Measurements from ENCODE around the gene LEFTY1. TPM values are rescaled to one million over a fixed set of nuclear protein-coding genes. Genes with fewer than 3 reads are reported as not detected.

LEFTY1 gene
- total RNA-seq, 1 donor from 2014 or later, result 0.28 TPM

GRCh38 chr1:225914947-225915346 is 26.0 kb upstream of the LEFTY1 start:
- H3K27ac Mint-ChIP-seq (ENCODE audit: unreplicated experiment), result peak overlapping the region; percentile 3
- H3K27me3 Mint-ChIP-seq (ENCODE audit: unreplicated experiment), result peaks cover 3% of the 10 kb centered on the region
- peaks cover 8% of the 10 kb centered on the region for H3K36me3 Mint-ChIP-seq (ENCODE audit: low read depth, unreplicated experiment)
- peak overlapping the region; percentile 13 for H3K4me3 Mint-ChIP-seq (ENCODE audit: unreplicated experiment)
- H3K4me1 Mint-ChIP-seq (ENCODE audit: unreplicated experiment), result peaks cover 6% of the 10 kb centered on the region
- no peak for DNase-seq (ENCODE audit: low spot score)
- TF ChIP-seq, protein P1, sequence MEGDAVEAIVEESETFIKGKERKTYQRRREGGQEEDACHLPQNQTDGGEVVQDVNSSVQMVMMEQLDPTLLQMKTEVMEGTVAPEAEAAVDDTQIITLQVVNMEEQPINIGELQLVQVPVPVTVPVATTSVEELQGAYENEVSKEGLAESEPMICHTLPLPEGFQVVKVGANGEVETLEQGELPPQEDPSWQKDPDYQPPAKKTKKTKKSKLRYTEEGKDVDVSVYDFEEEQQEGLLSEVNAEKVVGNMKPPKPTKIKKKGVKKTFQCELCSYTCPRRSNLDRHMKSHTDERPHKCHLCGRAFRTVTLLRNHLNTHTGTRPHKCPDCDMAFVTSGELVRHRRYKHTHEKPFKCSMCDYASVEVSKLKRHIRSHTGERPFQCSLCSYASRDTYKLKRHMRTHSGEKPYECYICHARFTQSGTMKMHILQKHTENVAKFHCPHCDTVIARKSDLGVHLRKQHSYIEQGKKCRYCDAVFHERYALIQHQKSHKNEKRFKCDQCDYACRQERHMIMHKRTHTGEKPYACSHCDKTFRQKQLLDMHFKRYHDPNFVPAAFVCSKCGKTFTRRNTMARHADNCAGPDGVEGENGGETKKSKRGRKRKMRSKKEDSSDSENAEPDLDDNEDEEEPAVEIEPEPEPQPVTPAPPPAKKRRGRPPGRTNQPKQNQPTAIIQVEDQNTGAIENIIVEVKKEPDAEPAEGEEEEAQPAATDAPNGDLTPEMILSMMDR (IDR thresholded peaks at IDR 0.05; ENCODE audit: unreplicated experiment), result no peak
- H3K9me3 Mint-ChIP-seq (ENCODE audit: unreplicated experiment), result no peaks in the 10 kb centered on the region

GRCh38 chr1:225914391-225914790 is 25.4 kb upstream of the LEFTY1 start:
- TF ChIP-seq, protein P1 (IDR thresholded peaks at IDR 0.05; ENCODE audit: unreplicated experiment), result no peak
- DNase-seq (ENCODE audit: low spot score), result no peak
- no peak overlapping the region for H3K4me3 Mint-ChIP-seq (ENCODE audit: unreplicated experiment)
- H3K27ac Mint-ChIP-seq (ENCODE audit: unreplicated experiment), result no peak overlapping the region
- peaks cover 11% of the 10 kb centered on the region for H3K4me1 Mint-ChIP-seq (ENCODE audit: unreplicated experiment)
- no peaks in the 10 kb centered on the region for H3K9me3 Mint-ChIP-seq (ENCODE audit: unreplicated experiment)
- H3K36me3 Mint-ChIP-seq (ENCODE audit: low read depth, unreplicated experiment), result peaks cover 8% of the 10 kb centered on the region
- peaks cover 4% of the 10 kb centered on the region for H3K27me3 Mint-ChIP-seq (ENCODE audit: unreplicated experiment)

DNA sequence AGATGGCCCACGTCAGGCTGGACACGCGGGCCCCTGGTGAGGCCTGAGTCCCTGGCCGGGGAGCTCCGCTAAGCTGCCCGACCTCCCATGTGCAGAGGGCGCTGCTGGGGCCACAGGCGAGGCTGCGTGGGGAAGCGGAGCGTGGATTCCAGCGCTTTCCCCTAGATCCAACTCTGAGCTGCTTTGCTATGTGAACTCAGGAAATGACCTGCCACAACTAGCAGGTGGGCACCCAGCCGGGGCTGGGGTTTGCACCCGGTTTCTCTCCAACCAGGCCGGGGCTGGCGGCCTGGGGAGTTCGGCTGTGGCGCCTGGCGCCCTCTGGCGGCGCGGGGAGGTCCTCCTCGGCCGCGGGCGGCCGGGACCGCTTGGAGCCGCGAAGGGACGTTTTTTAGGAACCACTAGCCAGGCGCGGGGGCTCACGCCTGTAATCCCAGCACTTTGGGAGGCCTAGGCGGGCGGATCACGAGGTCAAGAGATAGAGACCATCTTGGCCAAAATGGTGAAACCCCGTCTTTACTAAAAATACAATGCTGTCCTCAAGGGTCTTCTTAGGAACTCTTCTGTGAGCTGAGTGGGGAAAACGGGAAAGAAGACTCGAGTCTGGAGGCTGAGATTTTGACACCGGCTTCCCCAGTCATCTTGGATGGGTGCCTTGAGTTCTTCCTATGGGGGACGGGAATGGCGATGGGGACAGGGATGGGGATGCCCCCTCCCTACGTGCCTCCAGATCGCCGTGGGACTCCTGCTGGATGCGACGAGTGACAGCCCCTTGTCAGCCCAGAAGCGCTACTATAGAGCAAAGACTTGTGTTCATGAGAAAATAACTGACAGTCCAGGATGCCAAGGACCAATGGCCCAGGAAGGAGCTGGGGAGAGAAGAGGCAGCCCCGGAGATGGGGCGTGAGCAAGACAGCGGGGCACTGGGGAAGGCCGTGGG is 22.5 kb upstream of the LEFTY1 start:
- no peak overlapping the region for H3K4me3 Mint-ChIP-seq (ENCODE audit: unreplicated experiment)
- H3K9me3 Mint-ChIP-seq (ENCODE audit: unreplicated experiment), result no peaks in the 10 kb centered on the region
- peak; percentile 82 for DNase-seq (ENCODE audit: low spot score)
- no peak overlapping the region for H3K27ac Mint-ChIP-seq (ENCODE audit: unreplicated experiment)
- H3K27me3 Mint-ChIP-seq (ENCODE audit: unreplicated experiment), result peaks cover 10% of the 10 kb centered on the region
- TF ChIP-seq, protein P1 (IDR thresholded peaks at IDR 0.05; ENCODE audit: unreplicated experiment), result peak; percentile 78
- no peaks in the 10 kb centered on the region for H3K36me3 Mint-ChIP-seq (ENCODE audit: low read depth, unreplicated experiment)
- H3K4me1 Mint-ChIP-seq (ENCODE audit: unreplicated experiment), result peaks cover 15% of the 10 kb centered on the region

DNA sequence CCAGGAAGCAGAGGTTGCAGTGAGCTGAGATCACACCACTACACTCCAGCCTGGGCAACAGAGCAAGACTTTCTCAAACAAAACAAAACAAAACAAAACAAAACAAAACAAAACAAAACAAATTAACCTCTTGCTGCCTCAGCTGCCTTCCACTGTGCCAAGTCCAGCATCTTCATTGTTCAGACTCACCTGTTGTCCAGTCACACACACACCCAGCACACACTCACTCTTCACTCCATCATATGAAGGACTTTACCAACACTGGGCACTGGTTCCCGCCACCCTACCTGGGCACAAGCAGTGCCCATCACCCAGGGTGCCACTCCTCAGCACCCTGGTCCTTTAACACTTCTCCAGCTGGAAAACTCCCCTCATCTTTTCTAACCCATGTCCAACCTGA is 20.5 kb upstream of the LEFTY1 start:
- H3K36me3 Mint-ChIP-seq (ENCODE audit: low read depth, unreplicated experiment), result no peaks in the 10 kb centered on the region
- peaks cover 10% of the 10 kb centered on the region for H3K27me3 Mint-ChIP-seq (ENCODE audit: unreplicated experiment)
- no peaks in the 10 kb centered on the region for H3K9me3 Mint-ChIP-seq (ENCODE audit: unreplicated experiment)
- peaks cover 15% of the 10 kb centered on the region for H3K4me1 Mint-ChIP-seq (ENCODE audit: unreplicated experiment)
- TF ChIP-seq, protein P1 (IDR thresholded peaks at IDR 0.05; ENCODE audit: unreplicated experiment), result no peak
- no peak for DNase-seq (ENCODE audit: low spot score)
- no peak overlapping the region for H3K4me3 Mint-ChIP-seq (ENCODE audit: unreplicated experiment)
- H3K27ac Mint-ChIP-seq (ENCODE audit: unreplicated experiment), result peak overlapping the region; percentile 21

- Mint-ChIP-seq H3K36me3 (ENCODE audit: low read depth, unreplicated experiment) (no peaks in the 10 kb centered on the region), H3K27ac (ENCODE audit: unreplicated experiment) (no peak overlapping the region), H3K4me3 (ENCODE audit: unreplicated experiment) (no peak overlapping the region), H3K4me1 (ENCODE audit: unreplicated experiment) (peaks cover 15% of the 10 kb centered on the region), H3K27me3 (ENCODE audit: unreplicated experiment) (peaks cover 13% of the 10 kb centered on the region), H3K9me3 (ENCODE audit: unreplicated experiment) (no peaks in the 10 kb centered on the region)
- no peak for DNase-seq (ENCODE audit: low spot score)
- TF ChIP-seq, protein P1 (IDR thresholded peaks at IDR 0.05; ENCODE audit: unreplicated experiment), result no peak
These were observed 19.8 kb upstream of the LEFTY1 start for GRCh38 chr1:225908773-225909172.

Data from endothelial cell (in vitro differentiated cells).